GM18520 (cell line): ENCODE results near the gene FAM156B.
"Not testable (repeated sequence)": the region's sequence is repeated elsewhere in the genome, so short reads cannot be mapped to it uniquely, and the experiment has no call there.

ENCODE experiments used
- ATAC-seq: cut with Tn5 transposase; IDR thresholded peaks from one replicate; pipeline ENCODE4 v1.9.1; 2021; ENCODE audit not compliant: unreplicated experiment

FAM156B gene

GRCh38 chrX:52914704-52915103, 17.6 kb downstream of the FAM156B start:
- not testable (repeated sequence) for ATAC-seq

DNA sequence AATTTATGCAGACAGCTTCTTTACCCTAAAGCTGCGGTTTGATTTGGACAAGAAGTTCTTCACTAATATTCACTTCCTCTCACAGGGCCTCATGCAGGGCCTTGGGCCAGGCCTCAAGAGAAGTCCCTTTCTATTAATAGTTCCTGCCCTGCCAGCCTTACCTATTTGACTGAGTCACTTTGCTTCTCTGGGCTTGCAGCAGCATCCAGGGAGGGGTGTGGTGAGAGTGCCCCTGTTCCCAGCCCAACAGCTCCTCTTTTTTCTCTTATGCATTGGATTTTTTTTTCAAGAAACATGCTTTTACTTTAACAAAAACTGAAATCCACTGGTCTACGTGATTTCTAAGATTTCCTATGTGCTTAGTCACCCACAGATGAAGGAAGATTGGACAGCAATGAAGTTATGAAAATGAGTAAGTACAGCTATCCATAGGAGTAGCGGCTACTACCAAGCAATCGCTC, 26.7 kb downstream of the FAM156B start:
- ATAC-seq = peak; percentile 47

DNA sequence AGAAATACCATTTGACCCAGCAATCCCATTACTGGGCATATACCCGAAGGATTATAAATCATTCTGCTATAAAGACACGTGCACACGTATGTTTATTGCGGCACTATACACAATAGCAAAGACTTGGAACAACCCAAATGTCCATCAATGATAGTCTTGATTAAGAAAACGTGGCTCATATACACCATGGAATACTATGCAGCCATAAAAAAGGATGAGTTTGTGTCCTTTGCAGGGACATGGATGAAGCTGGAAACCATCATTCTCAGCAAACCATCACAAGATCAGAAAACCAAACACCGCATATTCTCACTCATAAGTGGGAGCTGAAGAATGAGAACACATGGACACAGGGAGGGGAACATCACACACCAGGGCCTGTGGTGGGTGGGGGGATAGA, 33.1 kb downstream of the FAM156B start:
- not testable (repeated sequence) for ATAC-seq

DNA sequence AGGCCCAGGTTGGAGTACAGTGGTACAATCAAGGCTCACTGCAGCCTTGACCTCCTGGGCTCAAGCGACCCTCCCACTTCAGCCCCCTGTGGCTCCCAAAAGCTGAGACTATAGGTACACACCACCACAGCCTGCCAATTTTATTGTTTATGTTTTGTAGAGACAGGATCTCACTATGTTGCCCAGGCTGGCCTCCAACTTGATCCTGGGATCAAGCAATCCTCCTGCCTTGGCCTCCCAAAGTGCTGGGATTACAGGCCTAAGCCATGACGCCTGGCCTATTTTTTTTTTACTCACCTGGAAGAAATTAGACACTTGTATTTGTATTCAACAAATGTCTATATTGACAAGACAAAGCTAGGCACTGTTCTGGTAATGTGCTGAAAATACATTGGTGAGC, 36.1 kb downstream of the FAM156B start:
- no peak for ATAC-seq

- peak; percentile 11 for ATAC-seq
These were observed 37.0 kb downstream of the FAM156B start for GRCh38 chrX:52933976-52934703.

GRCh38 chrX:52934704-52935469, 37.8 kb downstream of the FAM156B start:
- ATAC-seq = peak; percentile 89

DNA sequence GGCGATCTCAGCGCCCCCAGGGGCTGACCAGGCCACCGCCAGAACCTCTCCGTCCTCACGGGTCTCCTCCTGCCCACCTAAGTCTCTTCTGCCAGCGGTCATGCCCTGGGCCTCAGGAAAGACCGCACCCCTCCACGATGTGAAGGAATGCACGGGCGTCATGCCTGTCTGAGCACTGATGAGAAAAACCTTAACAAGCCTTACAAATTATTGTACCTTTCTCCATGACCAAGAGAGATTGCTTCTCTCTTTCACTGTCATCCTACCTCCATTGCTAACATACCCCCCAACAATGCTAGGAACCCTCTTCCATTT, 38.3 kb downstream of the FAM156B start:
- ATAC-seq = not testable (repeated sequence)

DNA sequence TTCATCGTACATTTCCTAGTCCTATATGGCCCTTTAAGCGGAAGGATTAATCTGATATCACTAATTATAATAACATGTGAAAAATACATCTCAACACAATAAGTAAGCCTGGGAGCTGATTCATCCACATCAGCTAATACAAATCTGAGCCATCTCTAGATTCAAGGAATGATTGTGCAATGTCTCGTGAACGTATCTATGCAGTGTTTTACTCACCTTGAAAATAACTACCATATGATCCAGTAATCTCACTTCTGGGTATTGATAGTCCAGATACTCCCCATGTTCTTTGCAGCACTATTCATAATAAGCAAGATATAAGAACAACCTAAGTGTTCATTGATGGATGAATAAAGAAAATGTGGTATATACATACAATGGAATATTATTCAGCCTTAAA, 43.6 kb downstream of the FAM156B start:
- ATAC-seq = not testable (repeated sequence)

DNA sequence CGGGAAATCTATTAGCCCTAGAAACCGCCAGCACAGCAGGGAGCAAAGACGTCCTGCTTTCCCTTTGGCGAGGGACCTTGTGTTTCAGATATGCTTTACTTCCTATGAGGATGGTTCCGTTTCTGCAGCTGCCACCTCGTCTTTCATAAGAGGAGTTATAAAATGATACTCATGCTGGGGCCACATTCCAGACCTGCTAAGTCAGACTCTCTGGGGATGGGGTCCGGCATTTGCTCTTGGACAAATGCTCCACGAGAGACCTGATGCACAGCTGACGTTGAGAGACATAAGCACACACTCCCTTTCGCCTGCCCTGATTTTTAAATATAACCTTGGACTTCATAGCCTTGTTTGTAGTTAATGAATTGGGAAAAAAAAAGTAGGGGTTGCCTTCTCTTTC, 44.6 kb downstream of the FAM156B start:
- not testable (repeated sequence) for ATAC-seq

GRCh38 chrX:52945838-52946494, 48.8 kb downstream of the FAM156B start:
- not testable (repeated sequence) for ATAC-seq

- not testable (repeated sequence) for ATAC-seq
These were observed 50.4 kb downstream of the FAM156B start for GRCh38 chrX:52947501-52947900.

DNA sequence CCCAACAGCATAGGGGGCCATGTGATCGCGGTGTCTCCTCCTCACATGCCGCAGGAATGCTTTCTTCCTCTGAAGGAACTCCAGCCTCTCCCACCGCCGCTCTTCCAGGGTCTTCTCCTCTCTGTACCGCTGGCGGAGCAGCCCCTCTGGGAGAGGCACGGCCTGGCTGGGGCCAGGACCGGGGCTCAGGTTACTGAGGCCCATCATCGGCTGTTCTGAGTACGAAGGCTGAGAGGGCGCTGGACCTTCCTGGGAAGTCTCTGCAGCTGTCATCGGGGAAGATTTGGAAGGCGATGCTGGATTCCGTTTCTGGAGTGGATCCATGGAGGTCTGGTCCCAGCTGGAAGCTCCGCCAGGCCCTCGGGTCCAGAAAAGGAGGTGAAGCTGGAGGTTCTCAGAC, 51.1 kb downstream of the FAM156B start:
- not testable (repeated sequence) for ATAC-seq

- not testable (repeated sequence) for ATAC-seq
These were observed 52.2 kb downstream of the FAM156B start for GRCh38 chrX:52949325-52949724.

DNA sequence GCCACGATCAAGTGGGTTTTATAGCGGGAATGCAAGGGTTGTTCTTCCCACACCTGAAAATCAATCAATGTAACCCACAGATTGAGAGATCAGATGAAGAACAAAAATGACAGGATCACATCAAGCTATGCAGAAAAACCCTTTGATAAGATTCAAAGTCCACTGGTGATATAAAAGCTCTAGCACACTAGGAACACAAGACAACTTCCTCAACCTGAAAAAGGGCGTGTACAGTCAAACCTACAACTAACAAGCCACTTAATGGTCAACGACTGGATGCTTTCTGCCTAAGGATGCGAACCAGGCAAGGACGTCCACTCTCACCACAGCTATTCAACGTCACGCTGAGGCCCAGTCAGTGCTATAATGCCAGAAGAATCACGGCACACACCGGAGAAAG, 52.8 kb downstream of the FAM156B start:
- not testable (repeated sequence) for ATAC-seq
